Measurements from ENCODE around the gene RBM42. TPM values are rescaled to one million over a fixed set of nuclear protein-coding genes. Genes with fewer than 3 reads are reported as not detected.

Gene RBM42
- total and polyA plus RNA-seq, 2 of the 13 experiments (the other 11 are each of a cell fraction or from before 2014, with no cell fraction given), result 27.2 to 55.3 TPM

DNA sequence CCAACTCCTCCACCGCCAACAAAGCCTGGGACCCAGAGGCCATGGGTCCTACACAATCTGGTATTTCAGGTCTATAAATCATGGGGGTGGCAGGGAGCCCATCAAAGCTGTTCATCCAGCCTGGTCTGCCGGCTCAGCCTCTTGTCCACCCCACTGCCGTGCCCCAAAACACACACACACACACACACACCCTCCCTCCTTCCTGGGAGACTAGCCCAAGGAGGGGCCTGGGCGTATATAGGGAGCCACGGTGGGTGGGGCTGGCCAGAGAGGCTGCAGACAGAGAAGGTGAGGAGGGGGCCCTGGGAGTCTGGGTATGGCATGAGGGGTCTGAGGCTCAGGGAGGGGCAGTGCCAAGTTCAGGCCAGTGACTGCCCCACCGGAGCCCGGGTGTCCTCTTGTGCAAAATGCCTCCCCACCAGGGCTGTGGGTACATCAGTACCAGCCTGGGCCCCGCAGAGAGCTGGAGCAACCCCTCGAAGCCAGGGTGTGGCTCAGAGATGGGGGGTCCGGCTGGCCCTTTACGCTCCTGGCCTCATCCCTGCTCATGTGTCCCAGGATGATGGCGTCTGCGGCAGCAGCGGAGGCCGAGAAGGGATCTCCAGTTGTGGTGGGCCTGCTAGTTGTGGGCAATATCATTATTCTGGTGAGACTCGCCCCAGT, 37.5 kb downstream of the RBM42 start, which contains the start of gene UPK1A:
Gene UPK1A, plus strand, starts transcription at position 267 of the 663 bp plus-strand sequence. Its CDS starts 296 bp downstream, at position 563.
- intact Hi-C loops (cut with micrococcal nuclease; ENCODE audit: unreplicated experiment), result no loop called here
- POLR2A ChIA-PET, result no interaction called here
- TF ChIP-seq GATA4 (IDR thresholded peaks at IDR 0.05; ENCODE audit: borderline replicate concordance, low read depth) (no peak), ZNF607 (CRISPR knock-in tag; IDR thresholded peaks at IDR 0.05; ENCODE audit: borderline replicate concordance) (no peak), ZNF652 (CRISPR knock-in tag; IDR thresholded peaks at IDR 0.05; ENCODE audit: borderline replicate concordance, low read depth) (no peak), ZFP90 (CRISPR knock-in tag; IDR thresholded peaks at IDR 0.05; ENCODE audit: borderline replicate concordance) (no peak), NFIC (IDR thresholded peaks at IDR 0.05; ENCODE audit: low read length) (no peak), NR2F6 (IDR thresholded peaks at IDR 0.05) (no peak), NR2F6 (CRISPR knock-in tag; IDR thresholded peaks at IDR 0.05) (no peak), CERS6 (CRISPR knock-in tag; IDR thresholded peaks at IDR 0.05) (no peak), ATF5 (CRISPR knock-in tag; IDR thresholded peaks at IDR 0.05; ENCODE audit: low read depth) (no peak), CC2D1A (CRISPR knock-in tag; IDR thresholded peaks at IDR 0.05) (no peak)
- TF ChIP-seq, protein P1, sequence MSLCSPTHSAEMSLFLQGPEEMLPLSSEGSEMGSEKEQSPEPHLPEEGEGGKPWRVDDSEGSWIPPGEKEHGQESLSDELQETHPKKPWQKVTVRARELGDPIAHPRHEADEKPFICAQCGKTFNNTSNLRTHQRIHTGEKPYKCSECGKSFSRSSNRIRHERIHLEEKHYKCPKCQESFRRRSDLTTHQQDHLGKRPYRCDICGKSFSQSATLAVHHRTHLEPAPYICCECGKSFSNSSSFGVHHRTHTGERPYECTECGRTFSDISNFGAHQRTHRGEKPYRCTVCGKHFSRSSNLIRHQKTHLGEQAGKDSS (CRISPR knock-in tag; IDR thresholded peaks at IDR 0.05; ENCODE audit: borderline replicate concordance, low read depth), result no peak
- TF ChIP-seq, protein P2, sequence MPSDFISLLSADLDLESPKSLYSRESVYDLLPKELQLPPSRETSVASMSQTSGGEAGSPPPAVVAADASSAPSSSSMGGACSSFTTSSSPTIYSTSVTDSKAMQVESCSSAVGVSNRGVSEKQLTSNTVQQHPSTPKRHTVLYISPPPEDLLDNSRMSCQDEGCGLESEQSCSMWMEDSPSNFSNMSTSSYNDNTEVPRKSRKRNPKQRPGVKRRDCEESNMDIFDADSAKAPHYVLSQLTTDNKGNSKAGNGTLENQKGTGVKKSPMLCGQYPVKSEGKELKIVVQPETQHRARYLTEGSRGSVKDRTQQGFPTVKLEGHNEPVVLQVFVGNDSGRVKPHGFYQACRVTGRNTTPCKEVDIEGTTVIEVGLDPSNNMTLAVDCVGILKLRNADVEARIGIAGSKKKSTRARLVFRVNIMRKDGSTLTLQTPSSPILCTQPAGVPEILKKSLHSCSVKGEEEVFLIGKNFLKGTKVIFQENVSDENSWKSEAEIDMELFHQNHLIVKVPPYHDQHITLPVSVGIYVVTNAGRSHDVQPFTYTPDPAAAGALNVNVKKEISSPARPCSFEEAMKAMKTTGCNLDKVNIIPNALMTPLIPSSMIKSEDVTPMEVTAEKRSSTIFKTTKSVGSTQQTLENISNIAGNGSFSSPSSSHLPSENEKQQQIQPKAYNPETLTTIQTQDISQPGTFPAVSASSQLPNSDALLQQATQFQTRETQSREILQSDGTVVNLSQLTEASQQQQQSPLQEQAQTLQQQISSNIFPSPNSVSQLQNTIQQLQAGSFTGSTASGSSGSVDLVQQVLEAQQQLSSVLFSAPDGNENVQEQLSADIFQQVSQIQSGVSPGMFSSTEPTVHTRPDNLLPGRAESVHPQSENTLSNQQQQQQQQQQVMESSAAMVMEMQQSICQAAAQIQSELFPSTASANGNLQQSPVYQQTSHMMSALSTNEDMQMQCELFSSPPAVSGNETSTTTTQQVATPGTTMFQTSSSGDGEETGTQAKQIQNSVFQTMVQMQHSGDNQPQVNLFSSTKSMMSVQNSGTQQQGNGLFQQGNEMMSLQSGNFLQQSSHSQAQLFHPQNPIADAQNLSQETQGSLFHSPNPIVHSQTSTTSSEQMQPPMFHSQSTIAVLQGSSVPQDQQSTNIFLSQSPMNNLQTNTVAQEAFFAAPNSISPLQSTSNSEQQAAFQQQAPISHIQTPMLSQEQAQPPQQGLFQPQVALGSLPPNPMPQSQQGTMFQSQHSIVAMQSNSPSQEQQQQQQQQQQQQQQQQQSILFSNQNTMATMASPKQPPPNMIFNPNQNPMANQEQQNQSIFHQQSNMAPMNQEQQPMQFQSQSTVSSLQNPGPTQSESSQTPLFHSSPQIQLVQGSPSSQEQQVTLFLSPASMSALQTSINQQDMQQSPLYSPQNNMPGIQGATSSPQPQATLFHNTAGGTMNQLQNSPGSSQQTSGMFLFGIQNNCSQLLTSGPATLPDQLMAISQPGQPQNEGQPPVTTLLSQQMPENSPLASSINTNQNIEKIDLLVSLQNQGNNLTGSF (CRISPR knock-in tag; IDR thresholded peaks at IDR 0.05), result no peak
- TF ChIP-seq, protein P3, sequence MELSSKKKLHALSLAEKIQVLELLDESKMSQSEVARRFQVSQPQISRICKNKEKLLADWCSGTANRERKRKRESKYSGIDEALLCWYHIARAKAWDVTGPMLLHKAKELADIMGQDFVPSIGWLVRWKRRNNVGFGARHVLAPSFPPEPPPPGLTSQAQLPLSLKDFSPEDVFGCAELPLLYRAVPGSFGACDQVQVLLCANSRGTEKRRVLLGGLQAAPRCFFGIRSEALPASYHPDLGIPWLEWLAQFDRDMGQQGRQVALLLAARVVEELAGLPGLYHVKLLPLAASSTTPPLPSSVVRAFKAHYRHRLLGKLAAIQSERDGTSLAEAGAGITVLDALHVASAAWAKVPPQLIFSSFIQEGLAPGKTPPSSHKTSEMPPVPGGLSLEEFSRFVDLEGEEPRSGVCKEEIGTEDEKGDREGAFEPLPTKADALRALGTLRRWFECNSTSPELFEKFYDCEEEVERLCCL (CRISPR knock-in tag; IDR thresholded peaks at IDR 0.05; ENCODE audit: borderline replicate concordance), result no peak

More for the DNA sequence above, 37.5 kb downstream of the RBM42 start, which contains the start of gene UPK1A:
- Histone ChIP-seq H3K4me2 (ENCODE audit: low read depth, low read length) (no peak within 1 kb of the TSS), H3K9me3 (ENCODE audit: low read length) (no peaks in the 10 kb centered on the region), H3K27ac (ENCODE audit: extremely low read length, insufficient read depth, low read length) (no peak within 1 kb of the TSS), H3K4me1 (ENCODE audit: insufficient read depth, low read length) (peaks cover 32% of the 10 kb centered on the region), H4K20me1 (ENCODE audit: insufficient read depth, low read length) (no peaks in the 10 kb centered on the region), H3K79me2 (ENCODE audit: insufficient read depth, low read length) (no peaks in the 10 kb centered on the region), H2AFZ (ENCODE audit: low read length) (no peak within 1 kb of the TSS), H3K4me3 (replicated peaks in 1 of 3; ENCODE audit: insufficient read depth in 1 of 3, low read depth in 2 of 3, low read length in 3 of 3) (no peak within 1 kb of the TSS), H3K36me3 (replicated peaks in 1 of 2; ENCODE audit: control insufficient read depth in 1 of 2, insufficient read depth in 2 of 2, low read length in 2 of 2) (no peaks in the 10 kb centered on the region), H3K27me3 (ENCODE audit: control insufficient read depth in 1 of 2, insufficient read depth in 2 of 2, low read length in 2 of 2) (0 out of 5 replicates have a peak, but pooled peaks cover 0 to 4% of the 10 kb centered on the region in 2 experiments), H3K9ac (ENCODE audit: insufficient read depth, low read depth, low read length) (no peak within 1 kb of the TSS)
- 98% methylated on average over 7 of the region's 16 CpGs for WGBS (ENCODE audit: low lambda C conversion rate)
- CTCF ChIA-PET (ENCODE audit: low intra/inter-chr PET ratio, low total read pairs), result no interaction called here
- in situ Hi-C loops (cut with HindIII; ENCODE audit: extremely low pct_ligation_motif_present, low pct_unique_long_range_greater_than_20kb), result no loop called here
- ATAC-seq, result no peak
- no peak for FAIRE-seq
- no TSS peak for BruUV-seq (replicated peaks)
- no peak for DNase-seq (ENCODE audit: low spot score)
